ENCODE measurements around the gene CDH13.
A peak's percentile ranks its signal among the peaks of the same experiment; 100 is the strongest.

CDH13 gene

GRCh38 chr16:83806036-83806435, 1179.3 kb downstream of the CDH13 start:
- no peak overlapping the region for H3K4me2 ChIP-seq (ENCODE audit: low read length)
- H2BK120ac ChIP-seq (ENCODE audit: insufficient read depth, low read length, poor library complexity), result no peak overlapping the region
- H4K8ac ChIP-seq (ENCODE audit: low read depth, low read length), result no peak overlapping the region
- H3K79me2 ChIP-seq (ENCODE audit: control insufficient read depth, insufficient read depth, low read length, poor library complexity), result peaks cover 13% of the 10 kb centered on the region
- H3K23ac ChIP-seq (ENCODE audit: low read length), result no peak overlapping the region
- H4K12ac ChIP-seq (ENCODE audit: low read depth, low read length), result no peak overlapping the region
- H3K27me3 ChIP-seq (ENCODE audit: insufficient read depth, low read length), result no peaks in the 10 kb centered on the region
- WGBS (ENCODE audit: extremely low coverage, insufficient coverage, insufficient read length), result no CpG with 5 or more reads among the region's 5 CpGs
- peaks cover 0 to 1% of the 10 kb centered on the region in 2 experiments for H3K36me3 ChIP-seq (ENCODE audit: control insufficient read depth in 1 of 2, insufficient read depth in 2 of 2, low read length in 2 of 2)
- H2AK5ac ChIP-seq (ENCODE audit: low read length), result no peak overlapping the region
- H2BK5ac ChIP-seq (ENCODE audit: low read depth, low read length, poor library complexity), result no peak overlapping the region
- no peak overlapping the region for H3K27ac ChIP-seq (ENCODE audit: low read depth, low read length)
- H3K18ac ChIP-seq (ENCODE audit: low read length), result no peak overlapping the region
- no peak overlapping the region for H3K14ac ChIP-seq (ENCODE audit: low read length)
- H3K4ac ChIP-seq (ENCODE audit: low read depth, low read length), result no peak overlapping the region
- H3K4me1 ChIP-seq (ENCODE audit: control insufficient read depth in 1 of 2, insufficient read depth in 2 of 2, low read length in 2 of 2), result peaks cover 8 to 13% of the 10 kb centered on the region in 2 experiments
- no peak overlapping the region for H4K91ac ChIP-seq (ENCODE audit: low read depth, low read length)
- no peak overlapping the region for H3K4me3 ChIP-seq (ENCODE audit: low read depth, low read length)
- H3K79me1 ChIP-seq (ENCODE audit: low read length), result peaks cover 5% of the 10 kb centered on the region
- H3K9me3 ChIP-seq (ENCODE audit: insufficient read depth, low read depth, low read length), result no peaks in the 10 kb centered on the region
- H2BK12ac ChIP-seq (ENCODE audit: low read length), result no peak overlapping the region
- H3K9ac ChIP-seq (ENCODE audit: low read length), result no peak overlapping the region
- DNase-seq, result no peak
- no peak overlapping the region for H2AFZ ChIP-seq (ENCODE audit: insufficient read depth, low read length, poor library complexity)

GRCh38 chr16:83806731-83807130, 1180.0 kb downstream of the CDH13 start:
- Histone ChIP-seq H3K4me2 (ENCODE audit: low read length) (no peak overlapping the region), H2AK5ac (ENCODE audit: low read length) (no peak overlapping the region), H3K79me2 (ENCODE audit: control insufficient read depth, insufficient read depth, low read length, poor library complexity) (peaks cover 13% of the 10 kb centered on the region), H3K27ac (ENCODE audit: low read depth, low read length) (no peak overlapping the region), H2BK5ac (ENCODE audit: low read depth, low read length, poor library complexity) (no peak overlapping the region), H3K18ac (ENCODE audit: low read length) (no peak overlapping the region), H2BK120ac (ENCODE audit: insufficient read depth, low read length, poor library complexity) (no peak overlapping the region), H4K91ac (ENCODE audit: low read depth, low read length) (no peak overlapping the region), H3K9me3 (ENCODE audit: insufficient read depth, low read depth, low read length) (no peaks in the 10 kb centered on the region), H3K36me3 (ENCODE audit: control insufficient read depth in 1 of 2, insufficient read depth in 2 of 2, low read length in 2 of 2) (peaks cover 0 to 1% of the 10 kb centered on the region in 2 experiments), H2AFZ (ENCODE audit: insufficient read depth, low read length, poor library complexity) (no peak overlapping the region), H3K9ac (ENCODE audit: low read length) (no peak overlapping the region), H3K4ac (ENCODE audit: low read depth, low read length) (no peak overlapping the region), H3K27me3 (ENCODE audit: insufficient read depth, low read length) (no peaks in the 10 kb centered on the region), H3K14ac (ENCODE audit: low read length) (no peak overlapping the region), H3K79me1 (ENCODE audit: low read length) (peaks cover 5% of the 10 kb centered on the region), H2BK12ac (ENCODE audit: low read length) (no peak overlapping the region), H3K23ac (ENCODE audit: low read length) (no peak overlapping the region), H4K12ac (ENCODE audit: low read depth, low read length) (no peak overlapping the region), H3K4me1 (ENCODE audit: control insufficient read depth in 1 of 2, insufficient read depth in 2 of 2, low read length in 2 of 2) (peaks cover 8 to 13% of the 10 kb centered on the region in 2 experiments), H3K4me3 (ENCODE audit: low read depth, low read length) (no peak overlapping the region), H4K8ac (ENCODE audit: low read depth, low read length) (no peak overlapping the region)
- no peak for DNase-seq
- no CpG with 5 or more reads among the region's 6 CpGs for WGBS (ENCODE audit: extremely low coverage, insufficient coverage, insufficient read length)

GRCh38 chr16:83807327-83807709, 1180.5 kb downstream of the CDH13 start:
- DNase-seq, result no peak
- Histone ChIP-seq H2BK120ac (ENCODE audit: insufficient read depth, low read length, poor library complexity) (no peak overlapping the region), H3K23ac (ENCODE audit: low read length) (no peak overlapping the region), H3K27ac (ENCODE audit: low read depth, low read length) (no peak overlapping the region), H3K36me3 (ENCODE audit: control insufficient read depth in 1 of 2, insufficient read depth in 2 of 2, low read length in 2 of 2) (peaks cover 0 to 1% of the 10 kb centered on the region in 2 experiments), H3K9me3 (ENCODE audit: insufficient read depth, low read depth, low read length) (no peaks in the 10 kb centered on the region), H3K4me3 (ENCODE audit: low read depth, low read length) (no peak overlapping the region), H4K8ac (ENCODE audit: low read depth, low read length) (peak overlapping the region; percentile 79), H2AFZ (ENCODE audit: insufficient read depth, low read length, poor library complexity) (peak overlapping the region; percentile 75), H3K79me1 (ENCODE audit: low read length) (peaks cover 5% of the 10 kb centered on the region), H2BK12ac (ENCODE audit: low read length) (no peak overlapping the region), H3K27me3 (ENCODE audit: insufficient read depth, low read length) (no peaks in the 10 kb centered on the region), H3K9ac (ENCODE audit: low read length) (no peak overlapping the region), H3K4ac (ENCODE audit: low read depth, low read length) (no peak overlapping the region), H3K79me2 (ENCODE audit: control insufficient read depth, insufficient read depth, low read length, poor library complexity) (peaks cover 13% of the 10 kb centered on the region), H3K4me1 (ENCODE audit: control insufficient read depth in 1 of 2, insufficient read depth in 2 of 2, low read length in 2 of 2) (peaks cover 5 to 9% of the 10 kb centered on the region in 2 experiments), H2AK5ac (ENCODE audit: low read length) (no peak overlapping the region), H3K4me2 (ENCODE audit: low read length) (peak overlapping the region; percentile 48), H3K14ac (ENCODE audit: low read length) (no peak overlapping the region), H4K12ac (ENCODE audit: low read depth, low read length) (peak overlapping the region; percentile 50), H4K91ac (ENCODE audit: low read depth, low read length) (peak overlapping the region; percentile 47), H3K18ac (ENCODE audit: low read length) (no peak overlapping the region), H2BK5ac (ENCODE audit: low read depth, low read length, poor library complexity) (no peak overlapping the region)
- no CpG with 5 or more reads among the region's 8 CpGs for WGBS (ENCODE audit: extremely low coverage, insufficient coverage, insufficient read length)

DNA sequence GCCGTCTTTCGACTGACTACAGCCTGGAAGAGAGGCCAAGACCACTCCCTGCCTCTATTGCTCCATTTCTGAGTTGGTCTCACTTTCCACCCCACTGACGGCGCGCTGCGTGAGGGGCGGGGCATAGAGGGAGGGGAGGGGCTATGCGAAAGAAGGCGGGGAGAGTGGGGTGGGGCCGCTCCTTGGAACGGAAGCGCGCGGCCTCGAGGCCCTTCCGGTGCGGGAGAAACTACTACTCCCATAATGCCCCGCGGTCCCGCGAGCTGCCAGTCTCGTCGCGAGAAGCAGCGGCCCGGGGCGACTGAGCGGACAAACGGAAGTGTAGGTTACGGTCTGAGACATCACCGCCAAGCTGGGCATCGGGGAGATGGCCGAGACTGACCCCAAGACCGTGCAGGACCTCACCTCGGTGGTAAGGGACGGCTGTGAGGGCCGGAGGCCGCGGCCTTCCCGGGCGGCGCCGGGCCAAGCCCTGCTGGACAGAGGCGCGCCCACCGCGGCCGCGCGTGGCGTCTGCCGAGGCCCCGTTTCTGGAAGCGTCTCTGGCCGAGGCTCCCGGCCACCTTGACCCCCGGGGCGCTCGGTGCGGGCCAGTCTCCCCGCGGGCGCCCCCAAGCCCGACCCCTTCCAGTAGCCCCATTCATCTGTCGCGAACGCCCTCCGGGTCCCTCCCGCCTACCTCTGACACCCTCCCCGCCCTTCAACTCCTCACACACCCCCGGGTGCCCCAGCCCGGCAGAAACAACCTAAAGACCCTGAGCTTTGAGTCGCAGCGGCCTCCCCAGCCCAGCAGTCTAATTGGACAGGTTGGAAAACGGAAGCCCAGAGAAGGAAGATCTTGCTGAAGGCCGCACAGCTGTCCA, 1181.2 kb downstream of the CDH13 start, which contains the start of gene HSBP1:
HSBP1 (plus strand) TSS at position 269 of the 863 bp plus-strand sequence; CDS start at position 368, 99 bp downstream.
- H2BK12ac ChIP-seq (ENCODE audit: low read length), result no peak within 1 kb of the TSS
- H3K23ac ChIP-seq (ENCODE audit: low read length), result no peak within 1 kb of the TSS
- no peaks in the 10 kb centered on the region for H3K27me3 ChIP-seq (ENCODE audit: insufficient read depth, low read length)
- peak within 1 kb of the TSS; percentile 92 for H2AFZ ChIP-seq (ENCODE audit: insufficient read depth, low read length, poor library complexity)
- peak within 1 kb of the TSS; percentile 91 for H3K4me2 ChIP-seq (ENCODE audit: low read length)
- H3K4me1 ChIP-seq (ENCODE audit: control insufficient read depth in 1 of 2, insufficient read depth in 2 of 2, low read length in 2 of 2), result peaks cover 5 to 9% of the 10 kb centered on the region in 2 experiments
- WGBS (ENCODE audit: extremely low coverage, insufficient coverage, insufficient read length), result no CpG with 5 or more reads among the region's 76 CpGs
- H4K8ac ChIP-seq (ENCODE audit: low read depth, low read length), result peak within 1 kb of the TSS; percentile 94
- H4K91ac ChIP-seq (ENCODE audit: low read depth, low read length), result peak within 1 kb of the TSS; percentile 79
- peak within 1 kb of the TSS; percentile 56 for H2BK5ac ChIP-seq (ENCODE audit: low read depth, low read length, poor library complexity)
- H3K79me1 ChIP-seq (ENCODE audit: low read length), result peaks cover 5% of the 10 kb centered on the region
- peak within 1 kb of the TSS; percentile 68 for H3K4ac ChIP-seq (ENCODE audit: low read depth, low read length)
- H2AK5ac ChIP-seq (ENCODE audit: low read length), result no peak within 1 kb of the TSS
- H2BK120ac ChIP-seq (ENCODE audit: insufficient read depth, low read length, poor library complexity), result peak within 1 kb of the TSS; percentile 74
- peak within 1 kb of the TSS; percentile 91 for H3K14ac ChIP-seq (ENCODE audit: low read length)
- H3K4me3 ChIP-seq (ENCODE audit: low read depth, low read length), result peak within 1 kb of the TSS; percentile 92
- peak within 1 kb of the TSS; percentile 86 for H3K18ac ChIP-seq (ENCODE audit: low read length)
- peaks cover 1 to 4% of the 10 kb centered on the region in 2 experiments for H3K36me3 ChIP-seq (ENCODE audit: control insufficient read depth in 1 of 2, insufficient read depth in 2 of 2, low read length in 2 of 2)
- H3K9me3 ChIP-seq (ENCODE audit: insufficient read depth, low read depth, low read length), result no peaks in the 10 kb centered on the region
- peak; percentile 95 to 96 for DNase-seq
- peak within 1 kb of the TSS; percentile 95 for H4K12ac ChIP-seq (ENCODE audit: low read depth, low read length)
- peaks cover 13% of the 10 kb centered on the region for H3K79me2 ChIP-seq (ENCODE audit: control insufficient read depth, insufficient read depth, low read length, poor library complexity)
- peak within 1 kb of the TSS; percentile 92 for H3K9ac ChIP-seq (ENCODE audit: low read length)
- H3K27ac ChIP-seq (ENCODE audit: low read depth, low read length), result no peak within 1 kb of the TSS

Data from trophoblast cell (in vitro differentiated cells and primary cell).